Body of pancreas (tissue), 4 donors: ENCODE results near the gene MBD3. TPM values are rescaled to one million over a fixed set of nuclear protein-coding genes. Genes with fewer than 3 reads are reported as not detected.
"Not testable (repeated sequence)": the region's sequence is repeated elsewhere in the genome, so short reads cannot be mapped to it uniquely, and the experiment has no call there.

ENCODE experiments used
- ATAC-seq: fragments of 150-250 bp; one replicate; pipeline ENCODE4 v1.9.1; 2016
- DNase-seq, 4 donors: peaks; one replicate each; pipeline ENCODE4 v3.0.0-alpha.2; 2019
- H3K27ac ChIP-seq, 4 donors: fragments of 200-600 bp; sonication (generic); 1 replicate in 3 of 4; 2 replicates in 1 of 4; pipeline versions ENCODE4 v1.5.1 to v1.6.1; 2016 to 2019; ENCODE audit warnings: mild to moderate bottlenecking in 1 of 4, mixed read lengths in 1 of 4, moderate library complexity in 1 of 4
- H3K27me3 ChIP-seq, 2 donors: fragments of 200-600 bp; sonication (generic); one replicate each; pipeline ENCODE4 v1.6.0; 2016; ENCODE audit warnings: mild to moderate bottlenecking in 1 of 2
- H3K36me3 ChIP-seq, 2 donors: fragments of 200-600 bp; sonication (generic); replicated peaks in 1 of 2; 2 replicates each; pipeline ENCODE4 v1.5.1; 2016; ENCODE audit warnings: low read depth in 2 of 2; ENCODE audit not compliant: insufficient read depth in 1 of 2
- H3K4me1 ChIP-seq: fragments of 200-600 bp; sonication (generic); one replicate; pipeline ENCODE4 v1.6.0; 2016
- H3K4me3 ChIP-seq, 2 donors: fragments of 200-600 bp; sonication (generic); 1 replicate in 1 of 2; 2 replicates in 1 of 2; pipeline ENCODE4 v1.5.1; 2016 to 2019
- H3K9me3 ChIP-seq, 3 donors: fragments of 200-600 bp; sonication (generic); 1 replicate in 2 of 3; 2 replicates in 1 of 3; pipeline ENCODE4 v1.5.1; 2016
- POLR2A ChIP-seq, 3 donors: fragments of 450-650 bp; IDR thresholded peaks; one replicate each; pipeline ENCODE4 v1.6.1; 2016; ENCODE audit warnings: antibody characterized with exemption in 3 of 3, mild to moderate bottlenecking in 2 of 3
- WGBS, 2 donors: methylation state at CpG; one replicate each; pipeline ENCODE4 v1.1.5; 2017; 5-methylcytosine and 5-hydroxymethylcytosine counted together
- intact Hi-C: fragments of 100-400 bp; cut with DNase I; formaldehyde crosslinking; loops from one replicate; pipeline ENCODE4 v1.15.1; 2023
- total RNA-seq, 2 donors: library from RNA; depleted of rRNA; stranded (reverse); fragments of >200 nt; gene quantifications; one replicate each; pipeline ENCODE4 v1.1.0, GENCODE V29; 2016
- TF ChIP-seq, protein P1 (sequence below), 7 experiments: fragments of 450-650 bp in 4 of 7; fragments of 200-600 bp in 3 of 7; sonication (generic) in 3 of 7; IDR thresholded peaks; one replicate each; pipeline ENCODE4 v1.5.1; 2016 to 2019; ENCODE audit warnings: antibody characterized with exemption in 7 of 7

Gene MBD3
- total RNA-seq, 2 donors from 2014 or later, result 37.4 to 91.6 TPM

DNA sequence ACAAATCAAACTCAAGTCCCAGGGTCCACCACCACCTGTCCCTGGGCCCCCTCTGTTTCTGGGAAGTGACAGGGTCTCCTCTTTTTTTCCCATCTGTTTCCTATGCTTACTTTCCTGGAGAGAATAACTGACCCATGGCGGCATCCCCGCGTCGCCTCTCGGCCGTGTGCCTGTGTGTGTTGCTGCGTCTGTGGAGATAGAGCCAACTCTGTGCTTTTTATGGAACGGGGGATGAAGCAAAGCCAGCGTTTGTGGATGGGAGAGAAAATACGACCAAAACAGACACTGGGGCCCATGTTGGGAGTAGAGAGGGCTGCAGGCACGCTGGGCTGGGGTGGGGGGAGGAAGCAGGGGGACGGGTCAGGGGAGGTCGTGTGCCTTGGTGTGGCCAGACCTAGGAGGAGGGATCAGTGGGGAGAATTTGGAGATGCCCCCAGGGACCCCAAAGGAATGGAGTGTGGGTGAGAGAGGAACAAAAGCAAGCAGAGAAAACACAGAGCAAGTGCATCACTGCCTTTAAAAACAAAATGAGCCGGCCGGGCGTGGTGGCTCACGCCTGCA, 52.2 kb downstream of the MBD3 start:
- intact Hi-C loops, result loop anchor here (10.0 kb wide), 1 partner anchor 124 kb away; no protein-coding TSS in a partner anchor
- ATAC-seq, result no peak
- Histone ChIP-seq H3K4me3 (no peak overlapping the region), H3K27me3 (peaks cover 0 to 7% of the 10 kb centered on the region in 2 donors), H3K4me1 (no peaks in the 10 kb centered on the region), H3K9me3 (no peaks in the 10 kb centered on the region), H3K36me3 (no peaks in the 10 kb centered on the region), H3K27ac (no peak overlapping the region)
- no peak for TF ChIP-seq POLR2A (IDR thresholded peaks at IDR 0.05)
- TF ChIP-seq, protein P1, sequence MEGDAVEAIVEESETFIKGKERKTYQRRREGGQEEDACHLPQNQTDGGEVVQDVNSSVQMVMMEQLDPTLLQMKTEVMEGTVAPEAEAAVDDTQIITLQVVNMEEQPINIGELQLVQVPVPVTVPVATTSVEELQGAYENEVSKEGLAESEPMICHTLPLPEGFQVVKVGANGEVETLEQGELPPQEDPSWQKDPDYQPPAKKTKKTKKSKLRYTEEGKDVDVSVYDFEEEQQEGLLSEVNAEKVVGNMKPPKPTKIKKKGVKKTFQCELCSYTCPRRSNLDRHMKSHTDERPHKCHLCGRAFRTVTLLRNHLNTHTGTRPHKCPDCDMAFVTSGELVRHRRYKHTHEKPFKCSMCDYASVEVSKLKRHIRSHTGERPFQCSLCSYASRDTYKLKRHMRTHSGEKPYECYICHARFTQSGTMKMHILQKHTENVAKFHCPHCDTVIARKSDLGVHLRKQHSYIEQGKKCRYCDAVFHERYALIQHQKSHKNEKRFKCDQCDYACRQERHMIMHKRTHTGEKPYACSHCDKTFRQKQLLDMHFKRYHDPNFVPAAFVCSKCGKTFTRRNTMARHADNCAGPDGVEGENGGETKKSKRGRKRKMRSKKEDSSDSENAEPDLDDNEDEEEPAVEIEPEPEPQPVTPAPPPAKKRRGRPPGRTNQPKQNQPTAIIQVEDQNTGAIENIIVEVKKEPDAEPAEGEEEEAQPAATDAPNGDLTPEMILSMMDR (IDR thresholded peaks at IDR 0.05), result no peak
- 37% methylated on average over 17 of the region's 17 CpGs for WGBS, 2 donors
- DNase-seq, result no peak

DNA sequence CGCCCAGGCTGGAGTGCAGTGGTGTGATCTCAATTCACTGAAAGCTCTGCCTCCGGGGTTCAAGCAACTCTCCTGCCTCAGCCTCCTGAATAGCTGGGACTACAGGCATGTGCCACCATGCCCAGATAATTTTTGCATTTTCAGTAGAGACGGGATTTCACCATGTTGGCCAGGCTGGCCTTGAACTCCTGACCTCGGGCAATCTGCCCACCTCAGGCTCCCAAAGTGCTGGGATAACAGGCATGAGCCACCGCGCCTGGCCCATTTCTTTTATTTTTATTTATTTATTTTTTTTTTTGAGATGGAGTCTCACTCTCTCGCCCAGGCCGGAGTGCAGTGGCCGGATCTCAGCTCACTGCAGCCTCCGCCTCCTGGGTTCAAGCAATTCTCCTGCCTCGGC, 52.9 kb downstream of the MBD3 start:
- not testable (repeated sequence) for ATAC-seq, H3K36me3 ChIP-seq, H3K9me3 ChIP-seq, H3K27ac ChIP-seq, H3K27me3 ChIP-seq, H3K4me3 ChIP-seq, DNase-seq, H3K4me1 ChIP-seq
- intact Hi-C loops, result loop anchor here (10.0 kb wide), 1 partner anchor 125 kb away; no protein-coding TSS in a partner anchor
- WGBS, 2 donors, result 65 to 75% methylated on average over 9 to 11 of the region's 11 CpGs

DNA sequence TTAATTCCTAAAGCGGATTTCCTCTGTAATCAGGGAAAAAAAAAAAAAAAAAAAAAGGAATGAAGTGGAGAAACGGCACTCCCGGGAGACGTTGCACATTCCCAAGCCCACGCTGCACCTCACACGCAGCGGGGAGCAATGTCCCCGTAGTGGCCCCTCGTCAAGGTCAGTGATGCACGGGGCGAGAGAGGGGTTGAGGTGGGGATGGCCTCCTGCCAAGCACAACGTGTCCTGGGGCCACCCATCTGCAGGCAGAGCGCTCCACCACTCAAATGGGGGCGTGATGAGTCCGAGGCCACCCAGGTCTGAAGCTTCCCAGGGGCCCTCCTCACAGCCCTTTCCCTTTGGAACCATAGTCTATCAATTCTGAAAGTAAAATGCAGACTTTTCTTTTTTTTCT, 53.7 kb downstream of the MBD3 start:
- H3K4me1 ChIP-seq, result no peaks in the 10 kb centered on the region
- intact Hi-C loops, result no loop called here
- no peaks in the 10 kb centered on the region for H3K36me3 ChIP-seq
- ATAC-seq, result no peak
- H3K4me3 ChIP-seq, result no peak overlapping the region
- WGBS, 2 donors, result 16 to 19% methylated on average over 15 of the region's 15 CpGs
- H3K9me3 ChIP-seq, result no peaks in the 10 kb centered on the region
- no peak overlapping the region for H3K27ac ChIP-seq
- peak in 1 of 4 donors; percentile 4 for DNase-seq
- TF ChIP-seq POLR2A (IDR thresholded peaks at IDR 0.05), result no peak
- TF ChIP-seq, protein P1 (IDR thresholded peaks at IDR 0.05), result no peak
- peaks cover 0 to 5% of the 10 kb centered on the region in 2 donors for H3K27me3 ChIP-seq

DNA sequence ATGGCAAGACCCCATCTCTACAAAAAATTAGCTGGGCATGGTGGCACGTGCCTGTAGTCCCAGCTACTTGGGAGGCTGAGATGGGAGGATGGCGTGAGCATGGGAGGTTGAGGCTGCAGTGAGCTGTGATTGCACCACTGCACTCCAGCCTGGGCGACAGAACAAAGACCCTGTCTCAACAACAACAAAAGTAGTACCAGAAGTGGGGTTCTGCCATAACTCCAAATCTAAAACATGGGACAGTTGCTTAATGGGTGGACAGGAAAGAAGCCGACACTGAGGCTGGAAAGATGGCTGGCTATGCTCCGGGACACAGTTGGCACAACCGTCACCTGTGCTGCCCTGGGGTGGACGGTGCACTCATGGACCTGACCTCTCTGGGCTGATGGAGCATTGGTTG, 57.0 kb downstream of the MBD3 start:
- H3K4me3 ChIP-seq, H3K4me1 ChIP-seq, H3K27ac ChIP-seq, DNase-seq, H3K9me3 ChIP-seq, H3K36me3 ChIP-seq, ATAC-seq, intact Hi-C loops, H3K27me3 ChIP-seq: not testable (repeated sequence)
- 83 to 90% methylated on average over 6 to 7 of the region's 7 CpGs for WGBS, 2 donors

DNA sequence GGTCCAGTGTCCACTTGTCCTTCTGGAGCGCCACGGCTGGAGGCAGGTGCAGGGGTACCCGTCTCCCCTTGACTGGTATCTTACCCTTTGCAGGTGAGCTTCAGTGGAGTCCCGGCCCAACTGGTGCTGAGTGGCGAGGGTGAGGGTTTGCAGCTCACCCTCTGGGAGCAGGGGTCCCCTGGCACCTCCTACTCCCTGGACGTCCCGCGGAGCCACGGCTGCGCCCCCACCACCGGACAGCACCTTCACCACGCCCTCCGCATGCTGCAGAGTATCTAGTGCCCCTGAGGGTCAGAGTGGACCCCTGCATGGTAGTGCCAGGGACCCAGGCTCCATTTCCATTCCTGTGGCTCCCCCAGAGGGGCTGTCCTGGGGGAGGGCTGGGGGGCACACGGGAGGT, 57.7 kb downstream of the MBD3 start:
- no peaks in the 10 kb centered on the region for H3K27me3 ChIP-seq
- intact Hi-C loops, result no loop called here
- H3K27ac ChIP-seq, result no peak overlapping the region
- WGBS, 2 donors, result 66 to 82% methylated on average over 9 to 14 of the region's 14 CpGs
- DNase-seq (no peak), ATAC-seq (no peak)
- TF ChIP-seq, protein P1 (IDR thresholded peaks at IDR 0.05), result no peak
- TF ChIP-seq POLR2A (IDR thresholded peaks at IDR 0.05), result no peak
- no peak overlapping the region for H3K4me3 ChIP-seq
- H3K4me1 ChIP-seq, result no peaks in the 10 kb centered on the region
- H3K9me3 ChIP-seq, result no peaks in the 10 kb centered on the region
- no peaks in the 10 kb centered on the region for H3K36me3 ChIP-seq

DNA sequence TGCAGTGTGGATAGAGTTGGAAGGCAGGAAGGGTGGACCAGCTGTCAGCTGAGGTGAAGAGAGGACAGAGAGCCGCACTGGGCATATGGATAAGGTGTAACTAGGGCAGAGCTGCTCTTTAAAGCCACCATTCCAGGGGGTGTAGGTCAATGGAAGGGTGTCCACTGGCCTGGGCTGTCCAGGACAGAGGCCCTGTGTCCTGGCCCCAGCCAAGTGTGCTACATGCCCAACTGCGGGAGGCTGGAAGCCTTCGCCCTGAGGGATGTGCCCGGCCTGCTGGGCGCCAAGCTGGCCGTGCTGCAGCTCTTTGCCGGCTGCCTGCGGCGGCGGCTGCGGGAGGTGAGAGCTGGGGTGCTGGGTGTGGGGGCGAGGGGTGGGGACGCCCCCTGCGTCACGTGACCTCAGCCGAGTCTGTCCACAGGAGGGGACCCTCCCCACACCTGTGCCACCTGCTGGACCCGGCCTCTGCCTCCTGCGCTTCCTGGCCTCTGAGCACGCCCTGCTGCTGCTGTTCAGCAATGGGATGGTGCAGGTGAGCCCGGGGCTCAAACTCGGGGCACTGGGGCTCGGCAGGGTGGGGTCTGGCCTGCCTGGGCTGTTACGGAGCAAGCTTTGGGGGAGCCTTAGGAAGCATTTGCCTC, 59.0 kb downstream of the MBD3 start:
- DNase-seq (no peak), ATAC-seq (no peak)
- no peaks in the 10 kb centered on the region for H3K4me1 ChIP-seq
- intact Hi-C loops, result no loop called here
- TF ChIP-seq, protein P1 (IDR thresholded peaks at IDR 0.05), result no peak
- no peak for TF ChIP-seq POLR2A (IDR thresholded peaks at IDR 0.05)
- H3K27me3 ChIP-seq, result no peaks in the 10 kb centered on the region
- no peaks in the 10 kb centered on the region for H3K9me3 ChIP-seq
- no peaks in the 10 kb centered on the region for H3K36me3 ChIP-seq
- H3K4me3 ChIP-seq, result no peak overlapping the region
- WGBS, 2 donors, result 39 to 51% methylated on average over 6 to 18 of the region's 23 CpGs
- H3K27ac ChIP-seq, result no peak overlapping the region
